Heart right ventricle (tissue), 16 donors: Measurements from ENCODE around the gene UBP1. TPM values are rescaled to one million over a fixed set of nuclear protein-coding genes. Genes with fewer than 3 reads are reported as not detected.
"Not testable (repeated sequence)": the region's sequence is repeated elsewhere in the genome, so short reads cannot be mapped to it uniquely, and the experiment has no call there.

Experiments used
- ATAC-seq, 8 donors: fragments of 200-7000 bp; cut with Tn5 transposase; one replicate each; pipeline ENCODE4 v1.9.1; 2020; ENCODE audit warnings: mild to moderate bottlenecking in 8 of 8, moderate library complexity in 8 of 8, moderate number of reproducible peaks in 1 of 8
- DNase-seq, 2 donors: peaks; one replicate each; pipeline ENCODE4 v3.0.0-alpha.2; 2020
- H3K27ac ChIP-seq, 10 donors: fragments of 200-600 bp; sonication (generic) in 2 of 10; one replicate each; pipeline versions ENCODE4 v1.5.0 to v1.8.0; 2020 to 2022; ENCODE audit warnings: mild to moderate bottlenecking in 3 of 10
- H3K27me3 ChIP-seq, 7 donors: fragments of 200-600 bp; one replicate each; pipeline ENCODE4 v1.8.0; 2021 to 2022; ENCODE audit warnings: mild to moderate bottlenecking in 2 of 7
- H3K36me3 ChIP-seq, 9 donors: fragments of 200-600 bp; sonication (generic) in 1 of 9; one replicate each; pipeline versions ENCODE4 v1.5.0 to v1.8.0; 2020 to 2022; ENCODE audit warnings: mild to moderate bottlenecking in 2 of 9
- H3K4me1 ChIP-seq, 9 donors: fragments of 200-600 bp; sonication (generic) in 1 of 9; one replicate each; pipeline versions ENCODE4 v1.5.0 to v1.8.0; 2020 to 2022; ENCODE audit warnings: mild to moderate bottlenecking in 4 of 9
- H3K4me3 ChIP-seq, 10 donors: fragments of 200-600 bp; sonication (generic) in 2 of 10; one replicate each; pipeline versions ENCODE4 v1.5.0 to v1.8.0; 2020 to 2022; ENCODE audit warnings: mild to moderate bottlenecking in 7 of 10, moderate library complexity in 2 of 10
- H3K9me3 ChIP-seq, 11 donors: fragments of 200-600 bp in 10 of 11; sonication (generic) in 2 of 11; one replicate each; pipeline versions ENCODE4 v1.5.0 to v1.8.0; 2013 to 2022; ENCODE audit warnings: mild to moderate bottlenecking in 2 of 11, control low read depth in 1 of 11, moderate library complexity in 1 of 11
- whole genome bisulfite sequencing, 2 donors: extraction: QIAGEN DNeasy Blood & Tissue Kit; methylation state at CpG; one replicate each; pipeline ENCODE4 v1.1.7; 2013; ENCODE audit warnings: inconsistent platforms in 1 of 2; 5-methylcytosine and 5-hydroxymethylcytosine counted together
- intact Hi-C, 10 donors: fragments of 100-400 bp; cut with DNase I; formaldehyde crosslinking; loops; one replicate each; pipeline versions ENCODE4 v1.11.1 to v1.14.2; 2022
- polyA plus RNA-seq, 2 donors: library from polyadenylated mRNA; stranded (reverse); fragments of 200-250 nt; gene quantifications; one replicate each; pipeline ENCODE4 v1.2.3, GENCODE V29; 2013
- total RNA-seq, 10 donors: library from RNA; stranded (reverse); fragmentation: NEBNext Ultra II Directional in 3 of 10; extraction: Animal tissue kit (Norgen Biotek cat#: 25700) in 3 of 10; gene quantifications; one replicate each; pipeline versions ENCODE4 v1.2.1 to v1.2.4, GENCODE V29; 2021 to 2023
- TF ChIP-seq, protein P1 (sequence below), 9 donors: fragments of 200-600 bp; sonication (generic) in 2 of 9; IDR thresholded peaks; one replicate each; pipeline versions ENCODE4 v1.5.0 to v1.8.0; 2021 to 2022; ENCODE audit warnings: antibody characterized with exemption in 9 of 9, mild to moderate bottlenecking in 5 of 9, moderate library complexity in 1 of 9
- donor health status: Arrhythmogenic right ventricular cardiomyopathy.
- donor health status: ischemic (EF 13 %, LVEDD 7.1; RV severe dilation, severe dysfunction).
- donor health status: healthy with polysubstance abuse.
- donor health status: DM: no; HTN: yes; CAD: no.
- donor health status: DM: no; HTN: no; CAD: no.
- donor health status: ischemic (EF 25% LVEDD 6.9; RV normal size, moderate dysfunction).
- donor health status: ischemic (EF 25% LVEDD 5.7; RV mildly dilated, moderate dysfunction).
- donor health status: healthy.
- donor health status: DM: yes; HTN: yes; CAD: no.
- donor health status: Ischemic cardiomyopathy.
- donor health status: ischemic (EF 35%, LVEDD 5.7; RV mildly dilated, moderate dysfunction).
- donor health status: nonischemic (EF 11% LVEDD 7.7; RV severe dilation, severe dysfunction).
- donor health status: DM: yes; HTN: yes; CAD: no.
- donor health status: PGD.
- donor health status: ischemic (EF 29% LVEDD 5.4; RV normal size, mild dysfunction).
- donor health status: nonischemic (EF 23%, LVEDD 6.1; RV moderate dilation, normal function).

The UBP1 gene
- total and polyA plus RNA-seq, 12 donors, result 18.0 to 51.7 (median 40.0) TPM

DNA sequence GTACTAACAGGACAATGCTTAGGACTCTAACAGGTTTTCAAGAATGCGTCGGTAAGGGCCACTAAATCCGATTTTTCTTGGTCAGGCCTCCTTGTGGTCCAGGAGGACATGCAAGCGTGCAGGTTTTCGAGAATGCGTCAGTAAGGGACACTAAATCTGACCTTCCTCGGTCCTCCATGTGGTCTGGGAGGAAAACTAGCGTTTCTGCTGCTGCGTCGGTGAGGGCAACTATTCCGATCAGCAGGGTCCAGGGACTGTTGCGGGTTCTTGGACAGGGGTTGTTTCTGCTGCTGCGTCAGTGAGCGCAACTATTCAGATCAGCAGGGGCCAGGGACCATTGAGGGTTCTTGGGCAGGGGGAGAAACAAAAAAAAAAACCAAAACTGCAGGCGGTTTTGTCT is 7.8 kb upstream of the UBP1 start:
- intact Hi-C loops, result loop anchor here in 2 of 10 donors (10.0 kb wide), 2 partner anchors 87 to 333 kb away; partner anchors contain the start of gene CRTAP (in 1 of the 2)
- Histone ChIP-seq H3K9me3 (no peaks in the 10 kb centered on the region), H3K36me3 (no peaks in the 10 kb centered on the region), H3K27ac (no peak overlapping the region), H3K4me1 (no peaks in the 10 kb centered on the region), H3K27me3 (no peaks in the 10 kb centered on the region), H3K4me3 (no peak overlapping the region)
- no peak for DNase-seq
- ATAC-seq, result no peak
- 95 to 96% methylated on average over 15 of the region's 15 CpGs for WGBS, 2 donors
- TF ChIP-seq, protein P1, sequence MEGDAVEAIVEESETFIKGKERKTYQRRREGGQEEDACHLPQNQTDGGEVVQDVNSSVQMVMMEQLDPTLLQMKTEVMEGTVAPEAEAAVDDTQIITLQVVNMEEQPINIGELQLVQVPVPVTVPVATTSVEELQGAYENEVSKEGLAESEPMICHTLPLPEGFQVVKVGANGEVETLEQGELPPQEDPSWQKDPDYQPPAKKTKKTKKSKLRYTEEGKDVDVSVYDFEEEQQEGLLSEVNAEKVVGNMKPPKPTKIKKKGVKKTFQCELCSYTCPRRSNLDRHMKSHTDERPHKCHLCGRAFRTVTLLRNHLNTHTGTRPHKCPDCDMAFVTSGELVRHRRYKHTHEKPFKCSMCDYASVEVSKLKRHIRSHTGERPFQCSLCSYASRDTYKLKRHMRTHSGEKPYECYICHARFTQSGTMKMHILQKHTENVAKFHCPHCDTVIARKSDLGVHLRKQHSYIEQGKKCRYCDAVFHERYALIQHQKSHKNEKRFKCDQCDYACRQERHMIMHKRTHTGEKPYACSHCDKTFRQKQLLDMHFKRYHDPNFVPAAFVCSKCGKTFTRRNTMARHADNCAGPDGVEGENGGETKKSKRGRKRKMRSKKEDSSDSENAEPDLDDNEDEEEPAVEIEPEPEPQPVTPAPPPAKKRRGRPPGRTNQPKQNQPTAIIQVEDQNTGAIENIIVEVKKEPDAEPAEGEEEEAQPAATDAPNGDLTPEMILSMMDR (IDR thresholded peaks at IDR 0.05), result no peak

DNA sequence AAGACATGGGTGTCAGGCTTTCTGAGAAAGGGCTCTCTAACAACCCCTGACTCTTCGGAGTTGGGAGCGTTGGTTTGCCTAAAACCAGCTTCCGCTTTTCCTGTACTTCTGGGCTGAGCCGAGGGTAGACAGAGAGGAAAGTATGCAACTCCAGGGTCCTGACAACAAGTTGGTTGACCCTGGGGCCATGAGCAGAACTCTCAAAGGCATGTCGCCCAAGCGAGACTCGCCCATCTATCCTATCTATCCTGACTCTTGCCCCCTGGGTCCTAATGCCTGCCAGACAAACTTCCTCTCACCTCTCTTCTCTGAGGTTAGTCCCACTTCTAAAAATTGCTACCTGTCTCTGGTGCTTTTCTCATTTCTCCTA is 7.0 kb upstream of the UBP1 start:
- not testable (repeated sequence) for H3K27me3 ChIP-seq, H3K4me1 ChIP-seq, DNase-seq, H3K4me3 ChIP-seq, H3K27ac ChIP-seq, H3K9me3 ChIP-seq, H3K36me3 ChIP-seq, ATAC-seq
- intact Hi-C loops, result loop anchor here in 2 of 10 donors (10.0 kb wide), 2 partner anchors 88 to 332 kb away; partner anchors contain the start of gene CRTAP (in 1 of the 2)
- 79 to 80% methylated on average over 7 of the region's 7 CpGs for WGBS, 2 donors

DNA sequence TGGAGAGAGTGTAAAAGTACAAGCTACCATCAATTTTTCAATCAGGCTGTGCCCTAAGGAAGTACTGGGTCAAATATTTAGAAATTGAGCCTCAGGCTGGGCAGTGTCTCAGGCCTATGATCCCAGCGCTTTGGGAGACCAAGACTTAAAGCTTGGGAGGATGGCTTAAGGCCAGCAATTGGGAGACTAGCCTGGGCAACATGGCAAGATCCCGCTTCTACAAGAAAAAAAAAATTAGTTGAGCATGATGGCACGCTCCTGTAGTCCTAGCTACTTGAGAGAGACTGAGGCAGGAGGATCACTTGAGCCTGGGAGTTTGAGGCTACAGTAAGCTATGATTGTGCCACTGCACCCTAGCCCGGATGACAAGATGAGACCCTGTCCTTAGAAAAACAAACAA is 2.0 kb upstream of the UBP1 start:
- DNase-seq (no peak), ATAC-seq (no peak)
- Histone ChIP-seq H3K27me3 (no peaks in the 10 kb centered on the region), H3K9me3 (no peaks in the 10 kb centered on the region), H3K36me3 (no peaks in the 10 kb centered on the region), H3K27ac (peak overlapping the region in 4 of 10 donors; percentile 93 to 99 (median 96)), H3K4me3 (no peak overlapping the region), H3K4me1 (peaks cover 2 to 31% (median 26%) of the 10 kb centered on the region in 9 donors)
- TF ChIP-seq, protein P1 (IDR thresholded peaks at IDR 0.05), result no peak
- intact Hi-C loops, result loop anchor here in 3 of 10 donors (5.0 to 10.0 kb wide), 3 partner anchors 93 to 327 kb away; partner anchors contain the start of genes CLASP2 (in 2 of the 3) and CRTAP (in 1 of the 3)
- 86 to 99% methylated on average over 4 of the region's 4 CpGs for WGBS, 2 donors

- Histone ChIP-seq H3K36me3 (no peaks in the 10 kb centered on the region), H3K4me1 (peaks cover 2 to 39% (median 31%) of the 10 kb centered on the region in 9 donors), H3K27me3 (no peaks in the 10 kb centered on the region), H3K27ac (peak overlapping the region; percentile 80 to 99 (median 95)), H3K4me3 (peak overlapping the region; percentile 37 to 89 (median 85)), H3K9me3 (no peaks in the 10 kb centered on the region)
- DNase-seq (peak in 1 of 2 donors; percentile 56), ATAC-seq (peak in 5 of 8 donors; percentile 1 to 29 (median 20))
- TF ChIP-seq, protein P1 (IDR thresholded peaks at IDR 0.05), result no peak
- intact Hi-C loops, result loop anchor here in 3 of 10 donors (5.0 to 10.0 kb wide), 3 partner anchors 93 to 327 kb away; partner anchors contain the start of genes CLASP2 (in 2 of the 3) and CRTAP (in 1 of the 3)
- WGBS, 2 donors, result 24 to 26% methylated on average over 26 of the region's 26 CpGs
These were observed 1.2 kb upstream of the UBP1 start for GRCh38 chr3:33441225-33441976.
